ENCODE measurements around the gene FGF4. TPM values are rescaled to one million over a fixed set of nuclear protein-coding genes. Genes with fewer than 3 reads are reported as not detected.

FGF4 gene
- total RNA-seq, 1 donor from 2014 or later = not detected

DNA sequence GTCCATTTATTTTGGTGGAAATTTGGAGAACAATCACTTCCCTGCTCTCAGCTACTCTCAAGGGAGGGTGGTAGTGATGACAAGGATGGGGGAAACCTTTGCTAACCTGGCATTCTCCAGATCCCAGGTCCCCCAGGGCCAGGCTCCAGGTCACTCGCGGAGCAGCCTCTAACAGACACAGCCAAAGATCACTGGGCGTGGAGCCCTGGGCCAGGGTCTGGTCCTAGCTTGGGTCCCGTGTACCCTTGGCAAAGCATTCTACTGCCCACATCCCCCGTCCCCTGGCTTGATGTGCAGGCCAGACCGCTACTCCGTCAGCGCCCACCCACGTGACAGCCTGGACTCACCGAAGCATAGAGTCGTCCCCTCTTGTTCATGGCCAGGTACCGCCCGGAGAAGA lies 40.8 kb upstream of the FGF4 start:
- TF ChIP-seq CTCF (conservative IDR thresholded peaks at IDR 0.05) = no peak
- no peaks in the 10 kb centered on the region for H3K9me3 Mint-ChIP-seq
- no peaks in the 10 kb centered on the region for H3K36me3 Mint-ChIP-seq (ENCODE audit: low read depth)
- no peak for DNase-seq (ENCODE audit: low read depth, low spot score)
- H3K27me3 Mint-ChIP-seq (ENCODE audit: low read depth) = peaks cover 78% of the 10 kb centered on the region
- H3K4me3 Mint-ChIP-seq = no peak overlapping the region
- no peak overlapping the region for H3K27ac Mint-ChIP-seq (ENCODE audit: unreplicated experiment)
- peaks cover 8% of the 10 kb centered on the region for H3K4me1 Mint-ChIP-seq

DNA sequence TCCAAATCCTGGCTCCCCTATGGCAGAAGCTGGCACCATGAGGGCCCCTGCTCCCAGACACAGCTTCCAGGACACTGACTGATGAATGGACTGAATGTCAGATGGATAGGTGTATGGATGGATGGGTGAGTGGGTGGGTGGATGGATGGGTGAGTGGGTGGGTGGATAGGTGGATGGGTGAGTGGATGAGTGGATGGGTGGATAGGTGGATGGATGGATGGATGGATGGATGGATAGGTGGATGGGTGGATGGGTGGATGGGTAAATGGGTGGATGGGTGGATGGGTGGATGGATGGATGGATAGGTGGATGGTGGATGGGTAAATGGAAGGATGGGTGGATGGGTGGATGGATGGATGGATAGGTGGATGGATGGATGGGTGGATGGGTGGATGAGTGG lies 39.8 kb upstream of the FGF4 start:
- no peak for DNase-seq (ENCODE audit: low read depth, low spot score)
- Mint-ChIP-seq H3K36me3 (ENCODE audit: low read depth) (no peaks in the 10 kb centered on the region), H3K9me3 (no peaks in the 10 kb centered on the region), H3K27ac (ENCODE audit: unreplicated experiment) (no peak overlapping the region), H3K4me3 (no peak overlapping the region), H3K27me3 (ENCODE audit: low read depth) (peaks cover 67% of the 10 kb centered on the region), H3K4me1 (peaks cover 8% of the 10 kb centered on the region)
- TF ChIP-seq CTCF (conservative IDR thresholded peaks at IDR 0.05) = no peak

DNA sequence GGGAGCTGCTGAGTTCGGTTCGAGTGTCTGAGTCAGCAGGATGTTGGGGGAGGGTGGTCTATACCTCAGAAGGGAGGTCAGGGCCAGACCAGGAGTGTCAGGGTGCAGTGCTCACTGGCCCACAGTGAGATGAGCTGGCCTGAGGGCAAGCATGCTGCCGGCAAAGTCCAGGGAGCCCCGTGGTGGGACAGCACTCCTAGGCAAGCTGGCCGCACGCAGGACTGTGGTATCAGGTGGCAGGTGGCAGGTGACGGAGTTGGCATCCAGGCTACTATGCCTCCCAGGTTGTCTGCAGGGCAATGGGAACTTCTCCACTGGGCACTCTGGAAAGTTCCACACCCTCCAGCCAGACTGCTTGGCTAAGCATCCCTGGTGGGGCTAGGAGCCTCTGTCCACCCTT lies 39.3 kb upstream of the FGF4 start:
- Mint-ChIP-seq H3K4me1 (peaks cover 12% of the 10 kb centered on the region), H3K27ac (ENCODE audit: unreplicated experiment) (no peak overlapping the region), H3K36me3 (ENCODE audit: low read depth) (no peaks in the 10 kb centered on the region), H3K4me3 (no peak overlapping the region), H3K27me3 (ENCODE audit: low read depth) (peaks cover 66% of the 10 kb centered on the region), H3K9me3 (no peaks in the 10 kb centered on the region)
- DNase-seq (ENCODE audit: low read depth, low spot score) = no peak
- TF ChIP-seq CTCF (conservative IDR thresholded peaks at IDR 0.05) = no peak

DNA sequence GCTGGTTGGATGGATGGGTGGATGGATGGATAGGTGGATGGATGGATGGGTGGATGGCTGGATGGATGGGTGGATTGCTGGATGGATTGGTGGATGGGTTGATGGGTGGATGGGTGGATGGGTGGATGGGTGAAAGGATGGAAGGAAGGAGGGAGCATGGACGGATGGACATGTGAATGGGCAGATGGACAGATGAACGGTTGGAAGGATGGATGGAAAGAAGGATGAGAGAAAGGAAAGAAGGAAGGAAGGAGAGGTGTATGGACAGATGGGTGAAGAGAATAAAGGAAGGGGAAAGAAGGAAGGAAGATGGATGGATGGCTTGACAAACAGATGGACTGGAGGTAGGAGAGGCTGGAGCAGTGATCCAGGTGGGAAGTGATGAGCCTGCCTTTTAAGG lies 38.7 kb upstream of the FGF4 start:
- Mint-ChIP-seq H3K36me3 (ENCODE audit: low read depth) (no peaks in the 10 kb centered on the region), H3K27me3 (ENCODE audit: low read depth) (peaks cover 61% of the 10 kb centered on the region), H3K4me1 (peaks cover 14% of the 10 kb centered on the region), H3K9me3 (no peaks in the 10 kb centered on the region), H3K27ac (ENCODE audit: unreplicated experiment) (no peak overlapping the region), H3K4me3 (no peak overlapping the region)
- DNase-seq (ENCODE audit: low read depth, low spot score) = no peak
- TF ChIP-seq CTCF (conservative IDR thresholded peaks at IDR 0.05) = no peak

DNA sequence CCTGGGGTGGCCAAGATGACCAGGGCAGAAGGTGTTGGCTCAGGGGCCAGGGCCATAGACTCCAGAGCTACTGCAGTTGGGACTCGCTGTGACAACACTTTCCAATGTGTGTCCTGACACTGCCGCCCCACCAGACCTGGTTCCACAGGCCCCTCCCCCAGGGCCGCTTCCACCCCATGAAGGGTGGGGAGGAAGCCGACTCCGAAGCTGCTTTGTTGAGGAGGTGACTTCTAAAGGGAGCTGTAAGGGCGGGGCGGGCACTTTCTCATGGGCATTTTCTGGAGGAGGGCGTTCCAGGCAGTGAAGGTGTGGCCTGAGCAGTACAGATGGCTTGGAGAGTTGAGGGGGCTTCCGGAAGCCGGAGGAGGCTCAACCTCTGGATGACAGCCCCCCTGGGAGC lies 37.8 kb upstream of the FGF4 start:
- H3K9me3 Mint-ChIP-seq = no peaks in the 10 kb centered on the region
- no peak overlapping the region for H3K27ac Mint-ChIP-seq (ENCODE audit: unreplicated experiment)
- no peak for DNase-seq (ENCODE audit: low read depth, low spot score)
- no peak overlapping the region for H3K4me3 Mint-ChIP-seq
- peaks cover 22% of the 10 kb centered on the region for H3K4me1 Mint-ChIP-seq
- H3K27me3 Mint-ChIP-seq (ENCODE audit: low read depth) = peaks cover 56% of the 10 kb centered on the region
- no peak for TF ChIP-seq CTCF (conservative IDR thresholded peaks at IDR 0.05)
- no peaks in the 10 kb centered on the region for H3K36me3 Mint-ChIP-seq (ENCODE audit: low read depth)

- TF ChIP-seq CTCF (conservative IDR thresholded peaks at IDR 0.05) = no peak
- H3K9me3 Mint-ChIP-seq = no peaks in the 10 kb centered on the region
- peaks cover 51% of the 10 kb centered on the region for H3K27me3 Mint-ChIP-seq (ENCODE audit: low read depth)
- H3K36me3 Mint-ChIP-seq (ENCODE audit: low read depth) = no peaks in the 10 kb centered on the region
- H3K27ac Mint-ChIP-seq (ENCODE audit: unreplicated experiment) = no peak overlapping the region
- peaks cover 23% of the 10 kb centered on the region for H3K4me1 Mint-ChIP-seq
- no peak for DNase-seq (ENCODE audit: low read depth, low spot score)
- H3K4me3 Mint-ChIP-seq = no peak overlapping the region
Measured at GRCh38 chr11:69812256-69812655, 37.1 kb upstream of the FGF4 start.

Data from neural crest cell (in vitro differentiated cells).